ENCODE measurements around the gene TMEM108. TPM values are rescaled to one million over a fixed set of nuclear protein-coding genes. Genes with fewer than 3 reads are reported as not detected.

Gene TMEM108
- total RNA-seq, 1 donor = not detected

DNA sequence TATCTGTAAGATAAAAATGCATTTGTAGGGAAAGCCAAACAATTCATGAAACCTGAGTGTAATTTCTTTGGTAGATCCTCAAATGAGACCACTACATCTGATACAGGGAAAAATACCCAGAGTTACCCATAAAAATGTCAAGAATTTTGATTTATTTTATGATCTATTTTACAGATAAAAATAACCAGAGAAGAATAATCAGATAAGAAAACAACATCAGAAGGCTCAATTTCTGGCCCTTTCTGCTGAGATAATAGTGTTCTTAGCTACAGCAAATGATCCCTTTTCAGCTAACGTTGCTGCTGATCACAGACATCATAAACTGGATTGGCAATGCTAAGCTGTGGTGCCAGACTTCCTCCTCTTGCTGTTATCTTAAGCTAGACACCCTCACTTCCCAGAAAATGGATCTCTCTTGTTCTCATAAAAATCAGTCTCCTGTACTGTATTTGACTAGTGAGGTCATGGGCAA is 21.3 kb upstream of the TMEM108 start:
- TF ChIP-seq, protein P1, sequence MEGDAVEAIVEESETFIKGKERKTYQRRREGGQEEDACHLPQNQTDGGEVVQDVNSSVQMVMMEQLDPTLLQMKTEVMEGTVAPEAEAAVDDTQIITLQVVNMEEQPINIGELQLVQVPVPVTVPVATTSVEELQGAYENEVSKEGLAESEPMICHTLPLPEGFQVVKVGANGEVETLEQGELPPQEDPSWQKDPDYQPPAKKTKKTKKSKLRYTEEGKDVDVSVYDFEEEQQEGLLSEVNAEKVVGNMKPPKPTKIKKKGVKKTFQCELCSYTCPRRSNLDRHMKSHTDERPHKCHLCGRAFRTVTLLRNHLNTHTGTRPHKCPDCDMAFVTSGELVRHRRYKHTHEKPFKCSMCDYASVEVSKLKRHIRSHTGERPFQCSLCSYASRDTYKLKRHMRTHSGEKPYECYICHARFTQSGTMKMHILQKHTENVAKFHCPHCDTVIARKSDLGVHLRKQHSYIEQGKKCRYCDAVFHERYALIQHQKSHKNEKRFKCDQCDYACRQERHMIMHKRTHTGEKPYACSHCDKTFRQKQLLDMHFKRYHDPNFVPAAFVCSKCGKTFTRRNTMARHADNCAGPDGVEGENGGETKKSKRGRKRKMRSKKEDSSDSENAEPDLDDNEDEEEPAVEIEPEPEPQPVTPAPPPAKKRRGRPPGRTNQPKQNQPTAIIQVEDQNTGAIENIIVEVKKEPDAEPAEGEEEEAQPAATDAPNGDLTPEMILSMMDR (IDR thresholded peaks at IDR 0.05; ENCODE audit: insufficient read depth, low read length) = no peak
- H3K4me3 ChIP-seq (ENCODE audit: low read depth, low read length) = no peak overlapping the region
- DNase-seq (ENCODE audit: low read depth) = no peak

GRCh38 chr3:133018921-133019320 is 19.3 kb upstream of the TMEM108 start:
- TF ChIP-seq, protein P1 (IDR thresholded peaks at IDR 0.05; ENCODE audit: insufficient read depth, low read length) = no peak
- no peak overlapping the region for H3K4me3 ChIP-seq (ENCODE audit: low read depth, low read length)
- no peak for DNase-seq (ENCODE audit: low read depth)

DNA sequence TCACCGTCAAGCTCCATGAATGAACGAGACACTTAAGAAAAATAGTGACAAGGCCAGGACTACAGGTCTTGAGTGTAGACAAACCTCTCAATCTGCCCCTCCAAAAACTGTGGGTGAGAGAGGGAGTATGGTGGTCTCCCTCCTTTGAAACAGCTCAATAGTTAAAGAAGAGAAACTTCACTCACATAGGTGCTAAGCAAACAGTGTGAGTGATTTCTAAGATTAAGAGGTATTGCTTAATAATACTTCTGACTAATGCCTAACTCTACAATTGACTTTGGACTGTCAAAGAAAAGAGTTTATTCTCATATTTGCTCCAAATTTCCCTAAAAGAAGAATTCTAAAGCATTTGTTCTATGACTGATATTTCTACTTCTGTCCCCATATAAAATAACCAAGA is 17.0 kb upstream of the TMEM108 start:
- TF ChIP-seq, protein P1 (IDR thresholded peaks at IDR 0.05; ENCODE audit: insufficient read depth, low read length) = no peak
- no peak for DNase-seq (ENCODE audit: low read depth)
- H3K4me3 ChIP-seq (ENCODE audit: low read depth, low read length) = no peak overlapping the region

DNA sequence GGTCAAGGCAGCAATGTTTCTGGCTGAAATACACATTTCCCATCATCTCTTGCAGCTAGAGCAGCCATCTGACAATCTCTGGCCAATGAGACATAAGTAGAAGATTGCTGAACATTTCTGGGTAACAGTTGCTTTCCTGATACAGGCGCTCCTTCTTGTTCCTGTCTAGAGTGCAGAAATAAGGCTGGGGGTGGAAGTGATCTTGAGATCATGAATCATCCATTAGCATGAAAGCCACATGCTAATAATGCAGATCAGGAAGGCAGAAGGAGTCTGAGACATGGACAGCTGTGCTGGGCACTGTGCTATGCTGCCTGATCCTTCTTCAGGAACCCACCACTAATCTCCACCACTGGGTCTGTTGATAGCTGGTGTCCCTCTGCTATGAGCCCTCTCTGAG is 14.8 kb upstream of the TMEM108 start:
- TF ChIP-seq, protein P1 (IDR thresholded peaks at IDR 0.05; ENCODE audit: insufficient read depth, low read length) = no peak
- no peak overlapping the region for H3K4me3 ChIP-seq (ENCODE audit: low read depth, low read length)
- no peak for DNase-seq (ENCODE audit: low read depth)

GRCh38 chr3:133025546-133025945 is 12.6 kb upstream of the TMEM108 start:
- no peak for DNase-seq (ENCODE audit: low read depth)
- TF ChIP-seq, protein P1 (IDR thresholded peaks at IDR 0.05; ENCODE audit: insufficient read depth, low read length) = no peak
- no peak overlapping the region for H3K4me3 ChIP-seq (ENCODE audit: low read depth, low read length)

- DNase-seq (ENCODE audit: low read depth) = no peak
- TF ChIP-seq, protein P1 (IDR thresholded peaks at IDR 0.05; ENCODE audit: insufficient read depth, low read length) = no peak
- no peak overlapping the region for H3K4me3 ChIP-seq (ENCODE audit: low read depth, low read length)
These were observed 5.9 kb upstream of the TMEM108 start for GRCh38 chr3:133032301-133032700.

- TF ChIP-seq, protein P1 (IDR thresholded peaks at IDR 0.05; ENCODE audit: insufficient read depth, low read length) = no peak
- H3K4me3 ChIP-seq (ENCODE audit: low read depth, low read length) = no peak overlapping the region
- DNase-seq (ENCODE audit: low read depth) = no peak
These were observed 755 bp upstream of the TMEM108 start for GRCh38 chr3:133037436-133037835.

Data from fibroblast of the aortic adventitia (primary cell).